Measurements from ENCODE around the gene TEX48. TPM values are rescaled to one million over a fixed set of nuclear protein-coding genes. Genes with fewer than 3 reads are reported as not detected.

Gene TEX48
- total RNA-seq, 1 donor from 2014 or later = not detected

DNA sequence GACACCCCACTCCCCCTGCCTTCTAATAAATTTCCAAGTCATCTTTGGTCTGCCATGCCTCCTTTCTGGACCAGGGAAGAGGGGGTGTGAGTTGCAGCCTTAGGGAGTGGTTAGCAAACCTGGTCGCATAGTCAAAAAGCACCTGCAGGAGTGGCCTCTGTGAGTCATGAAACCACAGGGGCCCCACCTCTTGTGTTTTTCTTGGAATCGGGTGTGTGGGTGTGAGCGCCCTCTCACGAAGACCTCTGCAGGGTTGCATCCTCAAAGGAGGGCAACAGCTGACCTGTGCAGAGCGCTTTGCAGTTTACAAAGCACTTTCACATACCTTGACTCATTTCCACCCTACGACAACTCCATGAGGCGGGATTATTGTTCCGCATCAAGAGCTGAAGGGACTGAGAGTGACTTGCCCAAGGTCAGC lies 36.8 kb upstream of the TEX48 start:
- no peak overlapping the region for H3K27ac Mint-ChIP-seq
- H3K27ac ChIP-seq = no peak overlapping the region
- H3K4me1 ChIP-seq = peaks cover 13% of the 10 kb centered on the region
- peaks cover 2% of the 10 kb centered on the region for H3K9me3 Mint-ChIP-seq
- no peaks in the 10 kb centered on the region for H3K36me3 Mint-ChIP-seq
- TF ChIP-seq EZH2 (IDR thresholded peaks at IDR 0.05) (no peak), CTCF (IDR thresholded peaks at IDR 0.05) (no peak), EZH2phosphoT487 (IDR thresholded peaks at IDR 0.05) (no peak)
- H3K4me1 Mint-ChIP-seq = peaks cover 8% of the 10 kb centered on the region
- H3K36me3 ChIP-seq = no peaks in the 10 kb centered on the region
- no peak overlapping the region for H3K4me3 ChIP-seq
- no peak overlapping the region for H3K4me2 ChIP-seq
- H3K27me3 ChIP-seq = peaks cover 10% of the 10 kb centered on the region
- H4K20me1 ChIP-seq (ENCODE audit: low read depth) = no peaks in the 10 kb centered on the region
- no peak overlapping the region for H3K4me3 Mint-ChIP-seq
- H3K9me3 ChIP-seq (ENCODE audit: low read depth) = no peaks in the 10 kb centered on the region
- no peak overlapping the region for H2AFZ ChIP-seq (replicated peaks)
- H3K27me3 Mint-ChIP-seq (ENCODE audit: insufficient read depth, low read depth) = peaks cover 2% of the 10 kb centered on the region
- no peaks in the 10 kb centered on the region for H3K79me2 ChIP-seq (ENCODE audit: low read depth)
- DNase-seq (ENCODE audit: low spot score) = no peak
- H3F3A ChIP-seq (ENCODE audit: low read depth) = peaks cover 12% of the 10 kb centered on the region
- H3K9ac ChIP-seq = no peak overlapping the region

DNA sequence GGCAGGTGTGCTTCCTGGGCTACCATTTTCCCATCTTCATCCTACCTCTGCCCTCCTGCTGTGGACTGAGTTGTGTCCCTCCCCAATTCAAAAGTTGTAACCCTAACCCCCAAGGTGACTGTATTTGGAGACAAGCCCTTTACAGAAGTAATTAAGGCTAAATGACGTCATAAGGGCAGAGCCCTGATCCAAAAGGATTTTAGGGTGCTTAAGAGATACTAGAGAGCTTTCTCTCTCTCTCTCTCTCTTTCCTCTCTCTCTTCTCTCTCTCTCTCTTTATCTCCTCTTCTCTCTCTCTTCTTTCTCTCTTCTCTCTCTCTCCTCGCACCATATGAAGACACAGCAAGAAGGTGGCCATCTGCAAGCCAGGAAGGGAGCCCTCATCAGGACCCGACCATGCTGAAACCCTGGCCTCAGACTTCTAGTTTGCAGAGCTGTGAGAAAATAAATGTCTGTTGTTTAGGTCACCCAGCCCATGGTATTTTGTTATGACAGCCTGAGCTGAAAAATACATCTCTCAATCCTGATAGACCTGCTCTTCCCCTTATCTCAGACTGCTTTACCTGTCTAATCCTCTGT lies 36.0 kb upstream of the TEX48 start:
- Mint-ChIP-seq H3K36me3 (no peaks in the 10 kb centered on the region), H3K27ac (no peak overlapping the region), H3K9me3 (peaks cover 2% of the 10 kb centered on the region), H3K27me3 (ENCODE audit: insufficient read depth, low read depth) (peaks cover 2% of the 10 kb centered on the region), H3K4me3 (no peak overlapping the region), H3K4me1 (peaks cover 8% of the 10 kb centered on the region)
- Histone ChIP-seq H3K4me2 (no peak overlapping the region), H3K27ac (no peak overlapping the region), H3K4me1 (peaks cover 13% of the 10 kb centered on the region), H3K27me3 (peaks cover 8% of the 10 kb centered on the region), H3K79me2 (ENCODE audit: low read depth) (no peaks in the 10 kb centered on the region), H3K9ac (no peak overlapping the region), H2AFZ (replicated peaks) (no peak overlapping the region), H3F3A (ENCODE audit: low read depth) (peaks cover 12% of the 10 kb centered on the region), H3K9me3 (ENCODE audit: low read depth) (no peaks in the 10 kb centered on the region), H3K4me3 (no peak overlapping the region), H4K20me1 (ENCODE audit: low read depth) (no peaks in the 10 kb centered on the region), H3K36me3 (no peaks in the 10 kb centered on the region)
- DNase-seq (ENCODE audit: low spot score) = no peak
- no peak for TF ChIP-seq EZH2 (IDR thresholded peaks at IDR 0.05)
- TF ChIP-seq CTCF (IDR thresholded peaks at IDR 0.05) = no peak
- TF ChIP-seq EZH2phosphoT487 (IDR thresholded peaks at IDR 0.05) = no peak

DNA sequence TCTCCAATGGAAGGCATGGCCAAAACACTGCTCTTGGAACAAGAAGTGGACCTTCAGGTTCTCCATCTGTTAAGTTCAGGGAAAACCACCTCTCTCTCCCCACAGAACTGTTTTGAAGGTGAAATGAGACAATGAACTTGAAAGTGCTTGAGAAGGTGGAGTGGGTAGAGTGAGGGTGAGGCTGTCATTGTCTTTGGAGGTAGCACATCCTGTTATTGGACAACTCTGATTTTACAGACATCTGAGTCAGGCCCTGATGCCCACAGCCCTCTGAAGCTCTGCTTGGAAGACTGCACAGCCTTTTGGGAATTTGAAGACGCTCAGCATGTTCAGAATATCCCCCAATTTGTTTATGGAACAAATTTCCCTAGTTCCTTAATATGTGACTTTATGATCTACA lies 27.6 kb upstream of the TEX48 start:
- Histone ChIP-seq H4K20me1 (ENCODE audit: low read depth) (no peaks in the 10 kb centered on the region), H3K4me1 (no peaks in the 10 kb centered on the region), H3K27me3 (peaks cover 4% of the 10 kb centered on the region), H2AFZ (replicated peaks) (no peak overlapping the region), H3F3A (ENCODE audit: low read depth) (no peaks in the 10 kb centered on the region), H3K9ac (no peak overlapping the region), H3K79me2 (ENCODE audit: low read depth) (no peaks in the 10 kb centered on the region), H3K27ac (no peak overlapping the region), H3K36me3 (no peaks in the 10 kb centered on the region), H3K4me2 (no peak overlapping the region), H3K9me3 (ENCODE audit: low read depth) (no peaks in the 10 kb centered on the region), H3K4me3 (no peak overlapping the region)
- no peaks in the 10 kb centered on the region for H3K4me1 Mint-ChIP-seq
- H3K9me3 Mint-ChIP-seq = no peaks in the 10 kb centered on the region
- H3K27me3 Mint-ChIP-seq (ENCODE audit: insufficient read depth, low read depth) = peaks cover 5% of the 10 kb centered on the region
- no peak overlapping the region for H3K27ac Mint-ChIP-seq
- DNase-seq (ENCODE audit: low spot score) = no peak
- H3K4me3 Mint-ChIP-seq = no peak overlapping the region
- no peak for TF ChIP-seq EZH2phosphoT487 (IDR thresholded peaks at IDR 0.05)
- no peak for TF ChIP-seq CTCF (IDR thresholded peaks at IDR 0.05)
- no peak for TF ChIP-seq EZH2 (IDR thresholded peaks at IDR 0.05)
- no peaks in the 10 kb centered on the region for H3K36me3 Mint-ChIP-seq
